ENCODE results near the gene ASPRV1. TPM values are rescaled to one million over a fixed set of nuclear protein-coding genes. Genes with fewer than 3 reads are reported as not detected.

Gene ASPRV1
- total and polyA plus RNA-seq, 2 donors (not counting 3 experiments of a cell fraction or from before 2014, with no cell fraction given): 0.15 to 0.22 TPM

DNA sequence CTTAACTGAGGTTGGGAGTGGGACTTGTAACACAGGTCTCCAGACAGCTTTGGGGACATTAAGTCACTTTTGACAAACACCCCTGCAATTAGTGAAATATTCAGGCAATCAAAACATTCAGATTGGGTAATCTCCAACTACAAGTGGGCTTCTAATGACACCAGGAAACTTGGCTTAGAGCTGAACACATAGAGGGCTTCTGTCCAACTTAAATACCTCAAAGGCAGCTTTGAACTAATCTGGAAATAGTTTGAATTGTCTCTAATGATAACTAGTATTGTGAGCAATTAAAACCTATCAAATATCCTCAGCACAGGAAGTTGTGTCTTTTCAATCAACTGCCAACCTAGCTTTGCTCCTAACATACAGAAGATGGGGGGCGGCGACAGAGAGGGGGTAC, 5.1 kb upstream of the ASPRV1 start:
- ChIA-PET POLR2A (no interaction called here), CTCF (interaction anchor here (2.6 kb wide), 1 partner anchor 11 kb away, joined by 10 read pairs; no protein-coding TSS in a partner anchor)
- no peak overlapping the region for H3K27ac ChIP-seq (ENCODE audit: insufficient read depth, low read depth, low read length)
- DNase-seq (ENCODE audit: low read depth, low spot score): no peak
- BruUV-seq (replicated peaks): no TSS peak
- dilution Hi-C loops (cut with MboI; ENCODE audit: extremely low pct_ligation_motif_present, low sequenced_read_pairs): no loop called here
- no peak overlapping the region for H3K4me2 ChIP-seq (ENCODE audit: insufficient read depth, low read length)
- H3K79me2 ChIP-seq (ENCODE audit: control insufficient read depth, insufficient read depth, low read length): no peaks in the 10 kb centered on the region
- H3K9me3 ChIP-seq (replicated peaks; ENCODE audit: control insufficient read depth, insufficient read depth, low read length): no peaks in the 10 kb centered on the region
- TF ChIP-seq EZH2 (IDR thresholded peaks at IDR 0.05; ENCODE audit: borderline replicate concordance, low read depth, low read length, severe bottlenecking) (no peak), FOS (IDR thresholded peaks at IDR 0.05; ENCODE audit: borderline replicate concordance, insufficient read depth, low read length) (no peak), POLR2AphosphoS5 (IDR thresholded peaks at IDR 0.05; ENCODE audit: insufficient read depth, low read depth, low read length) (no peak), MYC (IDR thresholded peaks at IDR 0.05; ENCODE audit: low read depth, low read length) (no peak), JUN (IDR thresholded peaks at IDR 0.05; ENCODE audit: borderline replicate concordance, insufficient read depth, insufficient read length, low read depth) (no peak), GATA2 (IDR thresholded peaks at IDR 0.05; ENCODE audit: insufficient read depth, insufficient read length, low read depth, low read length) (no peak), POLR2A (IDR thresholded peaks at IDR 0.05; ENCODE audit: low read depth, low read length) (no peak)
- TF ChIP-seq, protein P1, sequence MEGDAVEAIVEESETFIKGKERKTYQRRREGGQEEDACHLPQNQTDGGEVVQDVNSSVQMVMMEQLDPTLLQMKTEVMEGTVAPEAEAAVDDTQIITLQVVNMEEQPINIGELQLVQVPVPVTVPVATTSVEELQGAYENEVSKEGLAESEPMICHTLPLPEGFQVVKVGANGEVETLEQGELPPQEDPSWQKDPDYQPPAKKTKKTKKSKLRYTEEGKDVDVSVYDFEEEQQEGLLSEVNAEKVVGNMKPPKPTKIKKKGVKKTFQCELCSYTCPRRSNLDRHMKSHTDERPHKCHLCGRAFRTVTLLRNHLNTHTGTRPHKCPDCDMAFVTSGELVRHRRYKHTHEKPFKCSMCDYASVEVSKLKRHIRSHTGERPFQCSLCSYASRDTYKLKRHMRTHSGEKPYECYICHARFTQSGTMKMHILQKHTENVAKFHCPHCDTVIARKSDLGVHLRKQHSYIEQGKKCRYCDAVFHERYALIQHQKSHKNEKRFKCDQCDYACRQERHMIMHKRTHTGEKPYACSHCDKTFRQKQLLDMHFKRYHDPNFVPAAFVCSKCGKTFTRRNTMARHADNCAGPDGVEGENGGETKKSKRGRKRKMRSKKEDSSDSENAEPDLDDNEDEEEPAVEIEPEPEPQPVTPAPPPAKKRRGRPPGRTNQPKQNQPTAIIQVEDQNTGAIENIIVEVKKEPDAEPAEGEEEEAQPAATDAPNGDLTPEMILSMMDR (IDR thresholded peaks at IDR 0.05; ENCODE audit: extremely low read depth in 1 of 2, insufficient read depth in 1 of 2, low read depth in 1 of 2, low read length in 2 of 2): no peak
- TF ChIP-seq, protein P2, sequence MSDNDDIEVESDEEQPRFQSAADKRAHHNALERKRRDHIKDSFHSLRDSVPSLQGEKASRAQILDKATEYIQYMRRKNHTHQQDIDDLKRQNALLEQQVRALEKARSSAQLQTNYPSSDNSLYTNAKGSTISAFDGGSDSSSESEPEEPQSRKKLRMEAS (IDR thresholded peaks at IDR 0.05; ENCODE audit: insufficient read depth, insufficient read length): no peak
- H3K4me3 ChIP-seq (replicated peaks in 1 of 3; ENCODE audit: insufficient read depth in 1 of 3, low read depth in 1 of 3, low read length in 3 of 3): no peak overlapping the region
- no peak overlapping the region for H2AFZ ChIP-seq (ENCODE audit: low read depth, low read length)
- peaks cover 0 to 2% of the 10 kb centered on the region in 2 experiments for H3K27me3 ChIP-seq (ENCODE audit: control insufficient read depth in 2 of 2, insufficient read depth in 2 of 2, low read length in 2 of 2)
- H3K4me1 ChIP-seq (ENCODE audit: control insufficient read depth, extremely low read depth, insufficient read depth, low read length): no peaks in the 10 kb centered on the region
- no peaks in the 10 kb centered on the region for H3K36me3 ChIP-seq (ENCODE audit: control insufficient read depth in 2 of 2, extremely low read depth in 1 of 2, insufficient read depth in 2 of 2, low read length in 2 of 2)
- H4K20me1 ChIP-seq (replicated peaks; ENCODE audit: control insufficient read depth, extremely low read depth, insufficient read depth, low read length): no peaks in the 10 kb centered on the region
- FAIRE-seq: no peak
- H3K9me1 ChIP-seq (replicated peaks; ENCODE audit: control insufficient read depth, extremely low read depth, insufficient read depth, low read length): no peaks in the 10 kb centered on the region
- no peak overlapping the region for H3K9ac ChIP-seq (replicated peaks; ENCODE audit: extremely low read depth, insufficient read depth, low read length)
- intact Hi-C loops (cut with micrococcal nuclease): no loop called here

Measured in endothelial cell of umbilical vein (primary cell).